HCT116 (cell line): Measurements from ENCODE around the gene SESN1.

ENCODE experiments used
- CTCF ChIP-seq, 3 experiments: fragments of 200-600 bp in 1 of 3; sonication (generic) in 1 of 3; IDR thresholded peaks in 2 of 3; conservative IDR thresholded peaks in 1 of 3; 2 replicates each; pipeline ENCODE4 v1.5.1; 2012 to 2017; ENCODE audit warnings: low read depth in 2 of 3, low read length in 2 of 3, antibody characterized with exemption in 1 of 3, borderline replicate concordance in 1 of 3, control low read depth in 1 of 3, mild to moderate bottlenecking in 1 of 3, mixed read lengths in 1 of 3, mixed run types in 1 of 3, moderate library complexity in 1 of 3; ENCODE audit not compliant: insufficient read depth in 1 of 3
- EGR1 ChIP-seq: IDR thresholded peaks from 2 replicates; pipeline ENCODE4 v1.6.1; 2012; ENCODE audit warnings: low read depth
- EZH2 ChIP-seq: fragments of 200-600 bp; sonication (generic); IDR thresholded peaks from 2 replicates; pipeline ENCODE4 v1.6.1; 2017; ENCODE audit warnings: antibody characterized with exemption, mixed run types
- MAX ChIP-seq: IDR thresholded peaks from 2 replicates; pipeline ENCODE4 v1.6.1; 2012
- POLR2A ChIP-seq: IDR thresholded peaks from 2 replicates; pipeline ENCODE4 v1.7.0; 2011; ENCODE audit warnings: borderline replicate concordance; ENCODE audit not compliant: insufficient read depth, insufficient read length; ENCODE audit errors: extremely low read depth
- REST ChIP-seq: IDR thresholded peaks from 2 replicates; pipeline ENCODE4 v1.6.1; 2012; ENCODE audit warnings: low read depth
- SIN3A ChIP-seq: IDR thresholded peaks from 2 replicates; pipeline ENCODE4 v1.6.1; 2012; ENCODE audit warnings: low read depth
- SRF ChIP-seq: IDR thresholded peaks from 2 replicates; pipeline ENCODE4 v1.6.1; 2012; ENCODE audit warnings: low read depth
- YY1 ChIP-seq: IDR thresholded peaks from 2 replicates; pipeline ENCODE4 v1.6.1; 2011; ENCODE audit warnings: low read length, low read depth, moderate library complexity, mild to moderate bottlenecking; ENCODE audit not compliant: insufficient replicate concordance; ENCODE audit errors: extremely low read depth

- TF ChIP-seq MAX (no peak), EZH2 (no peak), CTCF (IDR thresholded peaks at IDR 0.05 in 2 of 3, conservative IDR thresholded peaks at IDR 0.05 in 1 of 3; ENCODE audit: borderline replicate concordance in 1 of 3, insufficient read depth in 1 of 3, low read depth in 2 of 3, low read length in 2 of 3) (no peak), YY1 (no peak), POLR2A (no peak), REST (no peak), SRF (no peak), SIN3A (no peak), EGR1 (no peak)
Observed at GRCh38 chr6:108974201-108974600, 120.4 kb downstream of the SESN1 start.
